ENCODE results near the gene MAP2K2. TPM values are rescaled to one million over a fixed set of nuclear protein-coding genes. Genes with fewer than 3 reads are reported as not detected.

MAP2K2 gene
- total RNA-seq, 1 donor from 2014 or later: 113 TPM

DNA sequence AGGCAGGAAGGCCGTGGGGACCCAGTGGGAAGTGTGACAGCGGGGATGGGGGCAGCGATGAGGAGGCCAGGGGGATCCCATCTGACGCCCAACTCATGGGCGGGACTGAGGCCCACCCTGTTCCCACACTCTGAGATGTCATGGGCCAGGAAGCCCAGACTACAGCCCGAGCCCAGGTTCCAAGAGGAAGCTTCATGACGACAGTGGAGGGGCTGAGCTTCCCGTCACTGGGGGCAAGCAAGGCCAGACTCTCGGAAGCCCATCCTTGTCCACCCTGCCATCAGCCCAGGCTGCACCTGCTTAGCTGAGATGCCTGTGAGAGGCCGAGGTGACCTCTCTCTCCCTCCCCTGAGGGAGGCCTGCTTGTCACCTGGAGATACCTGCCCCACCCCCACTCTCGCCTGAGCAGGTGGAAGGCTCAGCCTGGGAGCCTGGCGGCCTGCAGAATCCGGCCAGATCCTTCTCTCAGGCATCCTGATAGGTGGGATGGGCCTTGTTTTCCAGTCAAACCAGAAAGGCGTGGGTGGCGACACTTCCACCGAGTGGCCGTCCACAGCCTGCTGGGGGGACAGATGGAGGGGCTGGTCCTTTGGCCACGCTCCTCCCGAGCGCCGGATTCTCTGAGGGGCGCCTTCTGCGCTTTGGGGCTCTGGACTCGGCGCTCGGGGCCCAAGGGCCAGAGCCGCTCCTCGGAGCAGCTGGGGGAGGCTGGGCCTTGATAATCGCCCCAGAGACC lies 62.1 kb downstream of the MAP2K2 start:
- DNase-seq (ENCODE audit: low read depth in 2 of 2): no peak

DNA sequence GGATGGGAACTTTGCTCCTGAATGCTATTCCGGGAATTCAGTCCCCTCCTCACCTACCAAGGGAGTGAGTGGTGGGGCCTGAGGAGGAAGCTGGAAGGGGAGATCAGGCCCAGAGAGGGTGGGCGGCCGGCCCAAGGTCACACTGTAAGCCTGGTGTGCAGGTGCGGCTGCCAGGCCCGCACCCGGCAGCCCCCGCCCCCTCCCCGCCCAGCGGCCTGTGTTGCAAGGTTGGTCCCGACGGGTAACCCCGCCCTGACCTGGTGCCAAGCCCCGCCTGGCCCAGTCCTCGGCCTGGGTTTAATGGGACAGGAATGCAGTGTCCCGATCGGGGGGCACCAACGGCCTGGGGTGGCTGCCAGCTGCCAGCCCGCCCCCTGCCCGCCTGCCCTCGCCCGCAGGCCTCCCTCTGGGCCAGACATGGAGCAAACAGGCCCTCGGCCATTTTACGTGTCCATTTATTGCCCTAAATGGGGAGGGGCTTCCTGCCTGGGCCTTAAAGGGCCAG lies 62.7 kb downstream of the MAP2K2 start:
- DNase-seq (ENCODE audit: low read depth in 2 of 2): peak in 1 of 2 donors; percentile 64

DNA sequence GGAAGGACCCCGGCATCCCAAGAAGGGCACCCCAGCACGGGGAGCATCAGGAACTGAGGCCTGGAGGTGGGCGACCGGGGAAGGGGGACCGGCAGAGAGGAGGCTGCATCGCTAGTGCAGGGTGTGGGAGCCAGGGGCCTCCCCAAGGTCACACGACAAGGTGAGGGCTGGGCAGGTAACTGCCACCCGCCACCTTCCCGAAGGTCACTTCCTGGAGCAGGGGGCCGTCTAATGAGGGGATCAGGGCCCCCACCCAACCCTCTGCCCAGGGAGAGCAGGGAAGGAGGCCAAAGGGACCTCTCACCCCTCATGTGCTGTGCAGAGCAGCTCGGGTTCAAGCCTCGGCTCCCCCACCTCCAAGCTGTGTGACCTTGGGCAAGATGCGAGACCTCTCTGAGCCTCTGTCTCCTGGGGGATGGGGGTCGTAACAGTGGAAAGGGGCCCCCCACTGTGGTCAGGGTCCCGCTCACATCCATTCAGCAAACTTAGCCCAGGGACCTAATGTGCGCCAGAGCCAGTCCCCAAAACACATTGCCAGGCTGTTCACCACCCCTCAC lies 63.2 kb downstream of the MAP2K2 start:
- no peak for DNase-seq (ENCODE audit: low read depth in 2 of 2)

DNA sequence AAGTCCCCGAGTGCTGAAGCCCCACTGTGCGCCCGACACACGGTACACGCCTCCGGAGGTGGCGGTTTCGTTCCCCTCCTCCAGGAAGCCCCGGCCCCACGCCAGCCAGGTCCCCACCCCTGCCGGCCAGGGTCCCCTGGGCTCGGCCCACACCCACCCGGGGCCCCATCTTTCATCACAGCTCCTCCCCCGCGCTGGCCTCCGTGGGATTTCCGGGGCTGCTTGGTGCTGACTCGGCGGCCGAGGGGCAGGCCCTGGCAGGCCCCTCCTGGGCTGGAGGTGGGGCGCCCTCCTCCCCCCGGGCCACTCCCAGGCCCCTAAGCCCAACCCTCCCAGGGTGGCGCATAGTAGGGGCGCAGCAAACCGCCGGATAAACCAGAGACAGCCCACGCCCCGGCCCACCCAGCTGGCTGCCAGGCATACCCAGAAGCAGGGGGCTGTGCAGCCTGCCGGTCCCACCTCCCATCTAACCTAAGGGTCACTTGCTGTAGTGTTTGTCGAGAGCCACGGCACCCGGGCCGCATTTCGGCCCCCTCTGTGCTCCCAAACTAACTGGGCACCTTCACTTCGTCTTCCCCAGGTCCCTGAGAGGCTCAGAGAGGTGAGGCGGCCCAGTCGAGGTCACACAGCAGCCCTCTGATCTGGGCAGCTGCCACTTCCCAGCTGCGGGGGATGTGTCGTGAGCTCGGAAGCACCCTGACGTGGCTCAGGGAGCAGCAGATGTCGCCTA lies 63.9 kb downstream of the MAP2K2 start:
- DNase-seq (ENCODE audit: low read depth in 2 of 2): no peak

DNA sequence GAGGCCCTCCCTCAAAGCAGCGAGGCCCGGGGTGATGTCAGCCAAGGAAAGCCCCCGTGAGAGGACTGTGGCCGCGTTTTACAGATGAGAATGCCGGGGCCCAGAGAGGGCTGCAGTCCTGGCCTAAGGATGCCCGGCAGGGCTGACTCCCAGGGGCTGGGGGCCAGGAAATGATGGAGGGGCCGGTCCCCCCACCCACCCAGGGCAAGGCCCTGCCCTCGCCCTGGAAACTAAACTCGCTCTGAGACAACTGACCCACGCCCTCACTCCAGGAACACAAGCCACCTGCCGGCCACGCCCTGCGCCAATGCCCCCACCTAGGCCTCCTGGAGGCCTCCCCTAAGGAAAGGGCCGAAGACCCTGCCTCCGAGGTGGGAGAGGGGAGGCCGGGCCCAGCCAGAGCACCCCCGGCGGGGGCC lies 64.5 kb downstream of the MAP2K2 start:
- DNase-seq (ENCODE audit: low read depth in 2 of 2): no peak

DNA sequence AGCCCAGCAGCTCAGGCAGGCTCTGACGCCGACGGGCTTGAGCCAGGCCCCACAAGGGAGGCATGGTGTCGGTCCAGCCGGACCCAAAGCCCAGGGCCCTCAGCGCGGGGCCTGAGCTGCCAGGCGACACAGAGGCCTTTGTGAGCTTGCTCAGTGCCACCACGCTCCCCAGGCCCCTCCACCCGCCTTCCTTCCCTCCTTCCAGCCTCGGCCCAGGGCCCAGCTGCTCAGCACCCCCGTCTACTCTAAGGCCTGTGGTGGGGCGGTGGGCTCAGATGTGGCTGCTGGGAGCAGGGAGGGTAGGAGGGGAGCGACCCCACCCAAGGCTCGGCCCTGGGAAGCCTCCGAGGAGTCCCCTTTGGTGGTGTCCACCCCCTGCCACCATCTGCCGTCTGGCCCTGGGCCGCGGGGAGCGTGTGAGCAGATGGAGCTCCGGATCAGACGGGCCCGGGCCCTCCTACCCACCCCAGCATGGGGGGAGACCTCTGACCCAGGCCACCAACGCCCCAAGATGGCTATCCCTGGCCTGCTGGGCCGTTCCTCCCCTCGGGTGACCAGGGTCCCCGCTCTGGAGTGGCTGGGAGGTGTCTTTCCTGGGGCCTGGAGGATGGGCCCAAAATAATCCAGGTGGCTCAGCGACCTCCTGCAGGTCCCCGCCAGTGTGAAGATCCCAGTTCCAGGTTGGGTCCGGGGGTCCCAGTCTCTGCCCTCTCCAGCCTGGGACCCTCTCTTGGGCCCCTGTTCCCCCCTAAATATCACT lies 65.0 kb downstream of the MAP2K2 start:
- no peak for DNase-seq (ENCODE audit: low read depth in 2 of 2)

DNA sequence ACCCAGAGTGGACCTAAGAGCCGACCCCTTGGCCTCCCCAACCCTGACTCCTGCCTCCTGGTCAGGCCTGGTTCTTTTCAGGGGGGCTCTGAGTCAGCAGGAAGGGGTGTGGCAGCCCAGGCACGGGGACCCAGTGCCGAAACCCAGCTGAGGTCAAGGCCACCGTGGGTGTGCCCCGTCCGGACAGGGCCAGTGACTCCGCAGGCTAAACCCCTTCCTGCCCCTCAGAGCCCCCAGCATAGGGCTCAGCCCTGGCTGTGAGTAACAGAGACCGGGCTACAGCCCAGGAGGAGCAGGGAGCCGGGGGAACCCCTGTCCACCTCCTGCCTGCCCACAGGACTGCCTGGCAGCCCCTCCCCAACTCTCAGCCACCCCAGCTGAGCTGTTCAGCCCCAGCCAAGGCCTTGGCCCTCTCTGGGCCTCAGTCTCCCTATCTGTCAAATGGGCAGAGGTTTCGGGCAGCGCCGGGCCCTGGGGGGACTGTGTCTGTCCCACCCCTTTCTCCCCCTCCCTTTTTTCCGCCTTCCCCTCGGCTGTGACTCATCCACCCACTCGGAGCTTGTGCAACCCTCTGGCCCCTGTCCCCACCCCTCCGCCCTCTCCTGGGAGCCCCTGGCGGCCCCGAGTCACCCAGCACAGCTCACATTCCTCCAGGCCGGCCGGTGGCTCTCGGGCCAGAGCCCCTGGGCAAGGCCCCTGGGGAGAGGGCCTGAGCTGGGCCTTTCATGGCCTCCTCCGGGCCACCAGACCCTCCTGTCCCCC lies 65.8 kb downstream of the MAP2K2 start:
- peak; percentile 85 to 88 for DNase-seq (ENCODE audit: low read depth in 2 of 2)

DNA sequence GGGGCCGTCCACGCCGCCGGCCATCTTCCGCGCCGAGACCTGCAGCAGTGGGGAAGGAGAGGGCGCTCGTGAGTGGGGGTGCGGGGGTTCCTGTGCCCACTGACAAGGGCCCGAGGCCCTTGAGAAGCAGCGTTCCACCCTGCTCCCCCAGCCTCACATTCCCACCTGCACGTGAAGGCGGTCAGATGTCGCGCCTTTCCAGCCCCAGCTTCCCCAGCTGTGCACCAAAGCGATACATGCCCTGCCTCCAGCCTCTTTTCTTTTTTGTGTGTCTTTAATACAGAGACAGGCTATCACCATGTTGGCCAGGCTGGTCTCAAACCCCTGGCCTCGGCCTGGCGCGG lies 68.7 kb downstream of the MAP2K2 start:
- DNase-seq (ENCODE audit: low read depth in 2 of 2): no peak

DNA sequence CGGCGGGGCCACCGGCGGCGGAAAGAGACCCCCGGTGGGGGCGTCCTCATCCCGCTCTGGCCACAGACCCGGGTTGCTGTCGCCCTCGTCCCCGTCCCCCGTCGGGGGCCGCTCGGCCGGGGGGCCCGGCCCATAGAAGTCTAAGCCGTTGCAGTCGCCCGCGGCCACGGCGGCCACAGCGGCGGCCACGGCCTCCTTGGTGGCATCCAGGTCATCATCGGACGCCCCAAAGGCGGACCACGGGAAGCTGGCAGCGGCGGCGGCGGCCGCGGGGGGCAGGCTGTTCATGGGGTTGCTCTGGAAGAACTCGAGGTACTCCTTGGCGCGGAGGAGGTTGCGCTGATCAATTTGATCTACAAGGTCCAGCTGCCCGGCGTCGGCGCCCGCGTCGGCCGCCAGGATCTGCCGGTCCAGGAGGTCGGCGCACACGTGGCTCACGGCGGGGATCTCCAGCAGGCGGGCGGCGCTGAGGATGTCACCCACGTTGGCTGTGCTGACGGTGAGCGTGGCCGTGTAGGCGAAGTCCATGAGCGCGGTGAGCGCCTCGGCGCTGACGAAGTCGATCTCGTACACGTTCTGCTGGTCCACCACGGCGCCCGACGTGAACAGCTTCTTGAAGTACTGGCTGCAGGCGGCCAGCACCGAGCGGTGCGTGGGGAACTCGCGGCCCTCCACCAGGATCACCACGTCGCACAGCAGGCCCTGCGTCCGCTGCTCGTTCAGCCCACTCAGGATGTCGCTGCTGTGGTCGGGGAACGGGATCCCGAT lies 69.3 kb downstream of the MAP2K2 start:
- no peak for DNase-seq (ENCODE audit: low read depth in 2 of 2)

DNA sequence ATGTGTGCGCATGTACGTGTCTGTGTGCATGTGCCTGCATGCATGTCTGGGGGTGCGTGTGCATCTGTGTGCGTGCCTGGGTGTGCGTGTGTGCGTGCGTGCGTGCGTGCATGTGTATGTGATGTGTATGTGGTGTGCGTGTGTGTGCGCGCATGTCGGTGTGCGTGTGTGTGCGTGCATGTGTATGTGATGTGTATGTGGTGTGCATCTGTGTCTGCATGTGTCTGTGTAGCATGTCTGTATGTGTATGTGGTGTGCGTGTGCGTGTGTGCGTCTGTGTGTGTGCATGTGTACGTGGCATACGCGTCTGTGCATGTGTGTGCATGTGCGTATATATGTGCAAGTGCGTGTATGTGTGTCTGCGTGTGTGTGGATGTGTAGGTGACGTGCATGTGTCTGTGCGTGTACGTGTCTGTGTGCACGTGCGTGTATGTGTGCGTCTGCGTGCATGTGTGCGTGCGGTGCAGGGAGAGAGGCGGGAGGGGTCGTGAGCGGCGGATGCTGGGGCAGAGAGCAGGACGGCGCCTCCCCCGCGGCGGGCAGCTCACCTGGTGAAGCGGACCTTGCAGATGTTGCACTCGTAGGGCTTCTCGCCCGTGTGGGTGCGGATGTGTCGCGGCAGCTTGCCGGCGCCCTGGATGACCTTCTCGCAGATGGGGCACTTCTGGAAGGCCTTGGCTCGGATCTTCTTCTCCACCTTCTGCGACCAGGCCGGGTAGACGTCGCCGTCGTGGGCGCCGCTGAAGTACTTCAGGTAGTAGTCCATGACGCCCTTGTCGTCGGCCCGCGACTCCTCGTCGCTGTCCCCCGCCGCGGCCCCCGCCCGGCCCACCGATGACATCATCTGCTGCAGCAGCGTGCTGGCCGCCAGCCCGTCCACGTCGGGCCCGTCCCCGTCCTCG lies 70.2 kb downstream of the MAP2K2 start:
- DNase-seq (ENCODE audit: low read depth in 2 of 2): no peak

DNA sequence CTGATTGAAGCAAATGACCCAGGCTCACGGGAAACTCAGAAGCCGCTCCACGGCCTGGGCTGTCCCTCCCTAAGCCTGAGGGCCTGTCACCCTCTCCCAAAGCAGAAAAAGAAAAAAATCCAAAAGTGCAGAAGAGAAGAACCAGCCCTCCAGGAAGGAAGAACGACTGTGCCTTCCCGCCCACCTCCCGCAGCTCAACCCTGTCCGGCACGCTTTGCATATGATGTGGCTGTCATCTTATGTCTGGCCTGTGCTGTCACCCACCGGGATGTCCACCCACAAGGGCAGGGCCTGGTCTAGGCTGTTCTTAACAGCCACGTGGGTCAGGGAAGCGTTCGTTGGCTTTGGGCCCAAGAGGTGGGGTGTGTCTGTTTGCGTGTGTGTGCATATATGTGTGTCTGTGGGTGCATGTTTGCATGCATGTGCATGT lies 70.9 kb downstream of the MAP2K2 start:
- no peak for DNase-seq (ENCODE audit: low read depth in 2 of 2)

DNA sequence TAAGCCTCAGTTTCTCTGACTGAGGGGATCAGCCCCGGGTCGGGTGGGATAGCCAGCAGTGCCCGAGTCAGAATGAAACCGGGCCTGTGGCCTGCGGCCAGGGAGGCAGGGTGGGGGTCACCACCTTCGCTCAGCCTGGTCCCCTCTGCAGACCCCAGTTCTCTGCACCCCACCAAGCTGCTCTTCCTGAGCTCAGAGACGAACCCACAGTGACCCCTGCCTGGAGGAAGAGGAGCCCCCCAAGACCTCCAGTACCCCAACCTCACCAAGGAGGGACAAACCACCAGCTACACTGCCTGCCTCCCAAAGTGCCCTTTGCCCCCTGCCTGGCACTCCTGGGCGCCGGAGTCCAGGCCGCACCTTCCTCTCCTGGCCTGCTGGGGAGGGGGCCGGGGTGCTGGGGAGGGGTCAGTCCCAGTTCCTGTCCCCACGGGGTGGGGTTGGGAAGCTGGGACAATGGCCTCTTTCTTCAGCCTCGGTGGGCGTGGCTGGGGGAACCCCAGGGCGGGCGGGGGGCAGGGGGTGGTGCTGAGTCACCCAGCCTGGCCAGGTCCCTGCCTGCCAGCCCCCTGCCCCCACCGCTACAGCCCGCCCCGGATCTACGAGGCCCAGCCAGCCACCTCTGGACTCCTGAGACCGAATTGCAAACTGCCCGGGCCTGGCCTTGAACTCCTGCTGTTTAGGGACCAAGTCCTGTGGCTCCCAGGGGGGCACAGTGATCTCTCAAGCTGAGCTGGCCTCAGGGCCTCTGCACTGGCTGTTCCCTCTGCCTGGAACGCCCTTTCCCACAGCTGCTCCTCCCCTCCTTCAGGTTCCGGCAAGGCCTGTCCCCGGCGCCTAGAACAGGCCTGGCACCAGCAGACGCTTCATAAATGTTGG lies 71.6 kb downstream of the MAP2K2 start:
- peak in 1 of 2 donors; percentile 65 for DNase-seq (ENCODE audit: low read depth in 2 of 2)

DNA sequence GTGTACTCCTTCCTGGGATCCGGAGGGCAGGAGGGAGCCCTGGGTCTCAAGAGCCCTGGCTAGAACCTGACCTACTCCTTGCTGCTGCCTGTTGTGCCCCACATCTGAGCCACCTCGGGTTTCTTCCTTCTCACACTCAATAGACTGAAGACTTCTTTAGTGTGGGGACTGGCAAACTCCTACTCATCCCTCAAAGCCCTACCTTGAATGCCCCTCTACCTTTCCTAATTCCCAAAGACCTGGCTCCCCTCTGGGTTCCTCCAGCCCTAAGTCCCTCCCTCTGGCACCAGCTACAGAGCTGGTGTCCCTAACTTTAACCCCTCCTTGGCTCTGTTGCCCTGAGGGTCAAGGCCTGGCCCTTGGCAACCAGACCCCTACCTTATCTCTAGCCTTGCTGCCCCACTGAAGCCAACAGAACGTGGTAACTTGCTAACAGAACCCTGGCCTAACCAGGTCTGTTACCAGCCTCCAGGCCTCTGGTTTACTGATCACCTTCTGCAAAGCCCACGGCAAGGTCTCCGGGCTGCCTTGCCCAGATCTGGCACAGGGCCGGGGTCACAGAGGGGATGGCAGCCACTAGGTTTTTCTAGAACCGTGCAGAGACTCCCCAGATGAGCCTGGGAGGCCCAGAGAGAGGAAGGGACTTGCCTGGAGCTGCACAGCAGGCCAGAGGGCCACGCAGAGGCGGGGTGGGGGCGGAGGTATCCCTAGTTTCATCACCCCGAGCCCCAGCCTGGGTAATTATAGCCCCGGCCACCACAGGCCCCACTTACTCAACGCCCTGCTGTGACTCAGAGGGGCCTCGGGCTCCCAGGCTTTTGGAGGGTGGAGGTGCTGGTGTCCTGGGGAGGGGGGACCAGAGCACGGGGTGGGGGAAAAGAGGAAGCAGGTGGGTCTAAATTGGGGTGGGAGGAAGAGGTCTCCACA lies 72.5 kb downstream of the MAP2K2 start:
- no peak for DNase-seq (ENCODE audit: low read depth in 2 of 2)

DNA sequence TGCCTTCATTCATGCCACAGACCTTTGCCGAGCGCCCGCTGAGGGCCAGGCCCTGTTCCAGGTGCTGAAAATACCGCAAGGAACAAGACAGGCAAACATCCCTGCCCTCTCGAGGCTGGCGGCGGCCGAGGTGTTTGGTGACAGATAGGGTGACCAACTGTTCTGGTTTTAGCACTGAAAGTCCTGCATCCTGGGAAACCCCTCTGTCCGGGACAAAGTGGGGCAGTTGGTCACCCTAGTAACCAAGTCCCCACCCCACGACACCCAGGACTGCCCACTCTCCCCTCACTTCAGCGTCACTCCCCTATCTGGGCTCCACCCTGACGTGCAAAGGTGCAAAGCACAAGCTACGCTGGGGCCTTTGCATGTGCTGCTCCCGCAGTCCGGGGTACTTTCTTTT lies 74.5 kb downstream of the MAP2K2 start:
- no peak for DNase-seq (ENCODE audit: low read depth in 2 of 2)

DNA sequence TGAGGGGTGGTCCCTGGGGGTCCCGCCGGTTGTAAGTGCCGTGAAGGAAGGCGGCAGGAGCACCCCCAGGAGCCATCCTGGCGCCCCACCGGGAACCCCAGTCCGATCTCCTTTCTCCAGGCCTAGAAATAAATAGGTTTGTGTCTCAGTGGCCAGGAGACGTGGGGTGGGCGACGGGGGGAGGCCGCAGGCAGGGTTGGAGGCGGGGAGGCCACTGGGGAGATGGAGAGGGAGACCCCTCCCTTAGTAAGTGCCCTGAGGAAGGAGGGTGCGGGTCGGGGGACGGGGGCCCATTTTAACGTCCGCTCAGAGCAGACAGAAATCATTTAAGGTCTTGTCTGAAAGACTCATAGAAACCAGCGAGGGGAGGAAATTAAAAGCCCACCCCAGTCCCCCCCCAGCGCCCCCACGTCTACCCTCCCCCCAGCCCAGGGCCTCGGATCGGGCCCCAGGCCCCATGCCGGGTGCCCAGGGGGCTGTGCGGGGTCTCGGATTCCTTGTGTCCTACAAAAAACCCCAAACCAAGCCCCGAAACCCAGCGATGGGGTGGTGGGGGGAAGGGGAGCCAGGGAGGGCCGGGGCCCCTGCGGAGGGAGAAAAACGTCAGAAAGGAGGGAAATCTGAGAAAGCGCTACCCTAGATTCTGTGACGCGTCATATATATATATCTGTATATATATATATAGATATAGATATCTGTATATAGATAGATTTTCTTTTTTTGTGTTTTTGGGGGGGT lies 76.8 kb downstream of the MAP2K2 start:
- DNase-seq (ENCODE audit: low read depth in 2 of 2): no peak

DNA sequence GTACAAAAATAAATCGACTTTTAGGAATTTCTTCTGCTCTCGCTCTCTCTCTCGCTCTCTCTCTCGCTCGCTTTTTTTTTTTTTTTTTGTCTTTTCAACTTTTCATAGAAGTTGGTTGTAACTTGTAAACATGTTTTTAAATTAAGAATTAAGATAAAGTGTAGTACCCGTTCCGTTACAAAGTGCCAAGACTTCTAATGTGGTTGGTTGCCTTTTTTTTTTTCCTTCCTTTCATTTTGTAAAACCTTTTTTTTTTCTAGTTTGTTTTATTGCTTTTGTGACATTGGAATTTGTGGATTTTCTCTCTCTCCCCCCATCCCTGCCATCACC lies 77.6 kb downstream of the MAP2K2 start:
- no peak for DNase-seq (ENCODE audit: low read depth in 2 of 2)
